GM18502 (cell line): ENCODE data around the gene EFCAB10.

ENCODE experiments used
- ATAC-seq: cut with Tn5 transposase; IDR thresholded peaks from one replicate; pipeline ENCODE4 v1.9.1; 2021; ENCODE audit warnings: mild to moderate bottlenecking; ENCODE audit not compliant: unreplicated experiment, poor library complexity

Gene EFCAB10, protein sequence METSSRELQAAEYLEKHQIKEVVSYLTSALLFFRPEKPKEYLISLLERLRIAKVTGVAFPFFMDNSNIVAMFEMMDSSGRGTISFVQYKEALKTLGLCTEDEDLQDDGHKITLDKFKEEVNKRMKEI

DNA sequence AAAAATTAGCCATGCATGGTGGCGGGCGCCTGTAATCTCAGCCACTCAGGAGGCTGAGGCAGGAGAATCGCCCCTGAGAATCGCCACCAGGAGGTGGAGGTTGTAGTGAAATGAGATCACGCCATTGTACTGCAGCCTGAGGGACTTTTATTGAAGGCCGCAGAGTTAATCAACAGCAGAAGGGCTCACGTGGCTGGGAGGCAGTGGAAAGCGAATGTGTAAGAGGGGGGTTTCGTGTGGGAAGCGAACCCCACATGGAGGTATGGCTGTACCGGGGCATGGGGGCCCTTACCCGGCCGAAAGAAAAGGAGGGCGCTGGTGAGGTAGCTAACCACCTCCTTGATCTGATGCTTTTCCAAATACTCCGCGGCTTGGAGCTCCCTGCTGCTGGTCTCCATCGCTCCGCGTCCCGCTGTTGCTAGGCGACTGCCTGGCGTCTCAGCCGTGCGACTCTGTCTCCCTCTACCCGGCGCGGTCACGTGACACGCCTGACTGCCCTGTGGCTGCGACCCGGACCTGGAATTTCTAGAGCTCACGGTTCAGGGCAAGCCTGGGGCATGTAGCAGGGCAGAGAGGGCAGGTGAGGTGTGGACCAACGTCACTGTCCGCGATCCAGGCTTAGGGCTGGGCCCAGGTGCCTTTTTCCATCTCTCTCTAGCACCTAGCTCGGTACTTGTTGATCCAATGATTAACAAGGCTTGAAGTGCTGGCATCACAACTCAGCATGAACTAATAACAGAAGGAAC is at the start of gene EFCAB10:
Gene EFCAB10 (minus strand): TSS at position 428 of the 746 bp plus-strand sequence. CDS start 30 bp downstream, at position 398.
- peak; percentile 85 for ATAC-seq

DNA sequence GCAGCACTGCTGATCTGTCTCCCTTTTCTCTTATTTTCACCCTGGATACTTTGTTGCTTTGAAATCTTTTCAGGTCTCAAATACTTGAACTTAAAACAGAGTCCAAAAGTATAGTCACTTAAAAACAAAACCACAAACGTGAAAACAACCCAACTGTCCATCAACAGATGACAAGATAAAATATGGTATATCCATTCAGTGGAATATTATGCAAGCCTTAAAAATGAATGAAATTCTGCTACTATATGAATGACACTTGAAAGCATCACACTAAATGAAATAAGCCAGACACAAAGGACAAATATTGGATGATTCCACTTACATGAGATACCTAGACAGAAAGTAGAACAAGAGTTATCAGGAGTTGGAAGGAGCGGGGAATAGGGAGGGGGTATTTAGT is 44.7 kb upstream of the EFCAB10 start:
- no peak for ATAC-seq

DNA sequence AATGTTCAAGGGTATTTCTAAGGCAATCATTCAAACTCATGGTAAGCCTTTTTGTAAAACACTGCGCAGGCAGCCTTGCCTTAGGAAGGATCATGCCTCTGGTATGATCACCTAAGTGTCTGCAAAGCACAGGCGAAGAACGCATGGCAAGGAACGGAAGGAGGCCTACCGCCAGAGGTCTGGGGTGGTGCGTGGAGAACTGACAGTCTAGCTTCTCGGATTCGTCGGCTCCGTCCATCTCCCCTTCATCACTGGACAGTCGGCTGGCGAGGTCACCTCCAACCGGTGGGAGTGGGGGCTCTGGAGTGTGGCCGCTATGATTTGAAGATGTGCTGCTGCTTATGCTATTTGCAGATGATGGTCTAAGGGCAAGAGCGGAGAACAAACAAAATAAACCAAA is 42.6 kb upstream of the EFCAB10 start:
- no peak for ATAC-seq

DNA sequence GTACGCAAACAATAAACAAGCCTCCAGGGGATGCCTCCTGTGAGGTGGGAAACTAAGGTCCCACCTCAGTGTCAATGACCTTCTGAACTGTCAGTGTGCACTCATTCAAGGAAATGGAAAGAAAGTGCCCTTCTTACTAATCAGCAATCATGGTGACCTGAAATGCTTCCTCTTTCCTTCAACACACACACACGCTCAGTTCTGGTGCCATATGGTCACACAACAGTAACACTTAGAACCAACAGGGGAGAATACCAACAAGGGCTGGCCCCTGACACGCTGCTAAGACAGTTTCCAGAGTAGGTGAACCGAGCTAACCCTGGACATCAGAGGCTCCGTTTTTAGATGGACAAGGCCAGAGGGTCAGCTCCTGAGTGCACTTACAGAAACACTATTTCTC is 42.1 kb upstream of the EFCAB10 start:
- ATAC-seq: no peak

GRCh38 chr7:105622106-105622731 is 40.9 kb upstream of the EFCAB10 start:
- ATAC-seq: no peak

GRCh38 chr7:105621617-105622016 is 40.3 kb upstream of the EFCAB10 start:
- ATAC-seq: no peak

GRCh38 chr7:105621176-105621575 is 39.9 kb upstream of the EFCAB10 start:
- ATAC-seq: no peak

GRCh38 chr7:105619590-105619989 is 38.3 kb upstream of the EFCAB10 start:
- no peak for ATAC-seq

GRCh38 chr7:105618016-105618296 is 36.7 kb upstream of the EFCAB10 start:
- ATAC-seq: no peak

- ATAC-seq: no peak
Observed at GRCh38 chr7:105617280-105618015, 36.2 kb upstream of the EFCAB10 start.

- ATAC-seq: no peak
Observed at GRCh38 chr7:105614341-105614840, 33.1 kb upstream of the EFCAB10 start.

DNA sequence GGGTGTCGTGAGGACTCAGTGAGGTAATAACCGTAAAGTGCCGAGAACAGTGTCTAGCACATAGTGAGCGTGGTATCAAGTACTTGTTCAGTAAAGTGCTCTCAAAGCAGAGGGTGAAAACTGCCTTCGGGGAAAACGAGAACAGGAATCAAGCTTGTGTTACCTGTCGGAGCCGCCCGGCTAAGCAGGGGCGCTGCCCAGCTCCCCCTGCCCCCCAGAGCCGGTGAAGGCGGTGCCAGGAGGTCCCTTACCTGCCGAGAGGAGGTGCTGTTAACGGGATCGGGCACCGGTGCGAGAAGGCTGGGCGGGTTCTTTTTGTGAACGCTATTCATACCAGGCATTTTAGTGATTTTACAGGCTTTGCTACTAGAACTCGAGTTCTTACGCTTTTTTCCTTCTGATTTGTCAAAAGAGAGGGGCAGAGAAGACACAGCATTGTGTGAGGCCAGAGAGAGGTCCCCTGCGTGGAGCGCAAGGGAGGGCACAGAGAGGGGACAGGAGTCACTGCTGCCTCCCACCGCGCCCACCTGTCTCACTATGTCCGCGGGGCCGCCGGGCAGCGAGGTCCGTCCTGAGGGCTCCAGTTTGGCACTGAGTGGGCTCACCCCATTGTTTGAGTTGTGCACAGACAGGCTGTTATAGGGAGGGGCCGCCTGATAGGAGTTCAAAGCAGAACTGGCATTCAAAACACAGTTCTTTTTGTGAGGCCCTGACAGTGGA is 32.5 kb upstream of the EFCAB10 start:
- no peak for ATAC-seq

DNA sequence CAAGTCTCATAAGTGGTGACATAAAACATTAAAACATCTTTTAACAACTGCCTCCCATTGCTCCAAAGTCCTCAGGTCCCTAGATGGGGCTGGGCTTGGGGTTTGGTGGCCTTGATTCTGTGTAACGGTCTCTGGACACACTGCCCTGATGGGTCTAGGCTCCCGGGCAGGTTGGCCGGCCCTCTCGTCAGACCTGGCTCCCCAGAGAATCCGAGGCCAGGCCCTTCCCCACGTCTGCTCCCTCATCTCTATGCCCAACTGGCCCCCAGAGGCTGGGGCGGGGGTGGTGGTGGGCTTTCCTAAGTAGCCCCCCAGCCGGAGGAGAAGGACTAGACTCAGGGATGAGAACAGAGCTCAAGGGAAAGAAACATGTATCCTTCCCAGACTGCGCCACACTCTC is 31.5 kb upstream of the EFCAB10 start:
- ATAC-seq: no peak

DNA sequence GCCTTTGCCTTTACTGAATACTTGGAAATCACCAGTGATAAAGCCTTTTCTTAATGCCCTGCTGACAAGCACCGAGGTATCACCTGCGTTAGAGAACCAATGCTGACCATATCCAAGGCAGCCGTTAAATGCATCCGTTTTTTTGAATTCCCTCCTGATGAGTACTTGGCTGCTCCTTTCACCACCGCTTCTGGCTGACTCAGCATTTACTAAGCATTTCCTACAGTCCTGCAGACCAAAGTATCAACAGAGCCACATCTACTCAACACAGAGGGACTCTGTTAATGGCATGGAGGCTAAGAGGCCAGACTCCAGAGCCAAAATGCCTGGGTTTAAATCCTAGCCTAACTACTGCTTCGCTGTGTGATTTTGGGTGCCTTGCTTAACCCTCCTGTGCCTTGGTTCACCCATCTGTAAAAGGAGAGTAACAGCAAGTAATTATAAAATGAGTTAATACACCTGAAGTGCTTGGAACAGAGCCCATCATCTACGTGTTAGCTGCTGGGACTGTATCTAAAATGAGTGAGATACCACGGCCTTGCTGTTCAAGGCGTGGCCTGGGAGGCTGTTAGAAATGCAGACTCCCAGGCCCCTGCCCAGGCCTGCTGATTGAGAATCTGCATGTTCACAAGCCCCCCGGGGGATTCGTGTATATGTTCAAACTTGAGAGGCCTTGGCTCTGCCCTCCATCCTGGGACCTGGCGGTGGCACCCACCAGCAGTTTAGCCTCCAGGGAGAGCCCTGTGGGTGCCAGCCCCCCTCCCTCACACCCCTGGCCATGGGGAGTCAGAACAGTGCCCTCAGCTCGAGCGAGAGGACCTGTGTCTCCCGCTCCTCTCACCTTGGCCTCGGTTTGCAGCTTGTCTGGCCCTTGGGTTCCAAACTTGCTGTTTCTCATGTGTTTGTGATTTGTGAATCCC is 30.8 kb upstream of the EFCAB10 start:
- no peak for ATAC-seq

- no peak for ATAC-seq
Observed at GRCh38 chr7:105610165-105610930, 29.1 kb upstream of the EFCAB10 start.

- ATAC-seq: no peak
Observed at GRCh38 chr7:105602325-105603305, 21.3 kb upstream of the EFCAB10 start.

DNA sequence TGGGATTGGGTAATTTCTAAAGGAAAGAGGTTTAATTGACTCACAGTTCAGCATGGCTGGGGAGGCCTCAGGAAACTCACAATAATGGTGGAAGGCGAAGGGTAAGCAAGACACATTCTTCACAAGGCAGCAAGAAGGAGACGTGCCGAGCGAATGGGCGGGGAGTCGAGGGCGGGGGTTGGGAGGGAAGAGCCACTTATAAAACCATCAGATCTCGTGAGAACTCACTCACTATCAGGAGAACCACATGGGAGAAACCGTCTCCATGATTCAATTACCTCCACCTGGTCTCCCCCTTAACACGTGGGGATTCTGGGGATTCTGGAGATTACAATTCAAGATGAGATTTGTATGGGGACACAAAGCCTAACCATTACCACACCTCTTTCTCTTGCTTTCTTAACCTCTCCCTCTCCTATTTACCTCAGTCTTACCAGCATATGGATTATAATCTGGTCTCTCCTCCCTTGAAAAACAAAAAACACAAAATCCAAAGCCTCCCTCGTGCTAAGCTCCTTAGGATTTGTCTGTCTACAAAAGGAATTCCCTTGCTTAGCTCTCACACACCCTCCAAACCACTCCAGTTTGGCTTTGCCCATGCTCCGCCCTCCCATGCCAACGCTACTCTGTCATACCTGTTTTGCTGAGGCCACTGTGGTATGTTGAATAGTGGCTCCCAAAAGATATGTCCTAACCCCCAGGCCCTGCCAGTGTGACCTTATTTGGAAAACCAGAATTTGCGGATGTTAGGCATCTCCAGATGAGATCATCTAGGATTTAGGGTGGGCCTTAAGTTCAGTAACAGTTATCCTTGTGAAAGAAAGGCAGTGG is 19.6 kb upstream of the EFCAB10 start:
- no peak for ATAC-seq
